GM18511 (cell line): ENCODE data around the gene CDCA3.

Source experiments
- ATAC-seq: cut with Tn5 transposase; IDR thresholded peaks from one replicate; pipeline ENCODE4 v1.9.1; 2021; ENCODE audit warnings: mild to moderate bottlenecking, moderate library complexity; ENCODE audit not compliant: unreplicated experiment

CDCA3 gene

DNA sequence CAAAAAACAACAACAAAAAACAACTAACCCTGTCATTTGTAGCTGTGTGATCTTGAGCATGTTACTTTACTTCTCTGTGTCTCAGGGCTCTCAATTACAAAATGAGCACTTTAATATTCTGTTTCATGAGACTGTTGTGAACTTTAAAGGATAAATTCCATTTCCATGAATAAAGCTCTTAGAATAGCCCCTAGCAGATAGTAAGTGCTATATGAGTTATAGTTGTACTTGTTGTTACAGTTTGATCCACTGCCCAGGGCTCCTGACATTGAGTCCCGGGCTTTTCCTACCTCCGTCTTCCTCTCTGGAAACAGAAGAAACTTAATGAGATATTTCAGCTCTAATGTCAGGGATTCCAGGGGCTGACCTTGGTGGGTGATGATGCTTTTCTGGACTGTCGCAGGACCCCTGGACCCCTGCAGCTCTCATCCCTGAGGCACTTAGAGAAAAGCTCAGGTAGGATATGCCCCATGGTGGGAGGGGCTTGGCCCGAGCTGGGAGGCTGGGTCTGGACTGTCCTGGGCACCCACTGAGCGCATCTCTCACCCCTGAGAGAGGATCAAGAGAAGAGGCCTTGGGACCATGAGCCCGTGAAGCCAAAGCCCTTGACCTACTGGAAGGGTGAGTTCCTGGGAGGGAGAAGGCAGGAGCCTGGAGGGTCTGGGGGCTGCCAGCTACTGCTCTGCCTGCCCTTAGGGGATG lies 17.7 kb downstream of the CDCA3 start:
- ATAC-seq = no peak

DNA sequence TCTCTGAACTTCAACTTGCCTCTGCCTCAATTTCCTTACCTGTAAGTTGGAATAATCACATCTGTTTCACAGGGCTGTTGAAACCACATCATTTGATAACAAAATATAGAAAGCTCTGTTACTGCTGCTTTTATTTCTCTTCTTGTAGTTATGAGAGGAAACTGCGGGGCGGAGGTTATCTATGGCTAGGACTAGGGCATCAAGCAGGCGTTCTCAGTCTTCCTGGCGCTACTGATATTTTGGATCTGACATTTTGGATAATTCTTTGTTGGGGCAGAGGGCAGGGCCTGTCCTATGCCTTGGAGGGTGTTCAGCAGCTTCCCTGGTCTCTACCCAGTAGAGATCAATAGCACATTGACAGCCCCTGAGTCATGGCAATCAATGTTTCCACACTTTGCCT lies 19.0 kb downstream of the CDCA3 start:
- ATAC-seq = no peak

DNA sequence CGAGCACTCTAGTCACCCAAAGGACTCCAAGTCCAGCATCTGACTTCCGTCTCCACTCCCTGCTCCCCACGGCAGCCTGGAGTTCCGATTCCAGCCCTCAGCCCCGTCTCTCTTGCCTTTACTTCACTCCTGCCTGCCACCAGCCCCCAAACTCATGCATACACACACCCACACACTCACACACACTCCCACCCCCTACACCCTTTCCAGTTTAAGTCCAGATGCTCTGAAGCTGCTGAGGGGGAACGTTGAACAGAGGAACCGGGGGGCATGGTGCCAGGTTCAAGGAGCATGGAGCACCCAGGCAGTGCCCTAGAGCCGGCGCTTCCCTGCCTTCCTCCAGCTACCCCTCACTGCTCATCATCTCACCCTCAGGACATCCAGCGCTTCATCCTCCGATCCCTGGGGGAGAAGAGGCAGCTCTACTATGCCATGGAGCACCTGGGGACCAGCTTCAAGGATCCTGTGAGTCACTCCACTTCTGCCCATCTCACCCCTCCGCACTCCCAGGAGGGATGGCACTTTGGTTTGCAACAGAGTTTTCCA lies 19.6 kb downstream of the CDCA3 start:
- ATAC-seq = no peak

DNA sequence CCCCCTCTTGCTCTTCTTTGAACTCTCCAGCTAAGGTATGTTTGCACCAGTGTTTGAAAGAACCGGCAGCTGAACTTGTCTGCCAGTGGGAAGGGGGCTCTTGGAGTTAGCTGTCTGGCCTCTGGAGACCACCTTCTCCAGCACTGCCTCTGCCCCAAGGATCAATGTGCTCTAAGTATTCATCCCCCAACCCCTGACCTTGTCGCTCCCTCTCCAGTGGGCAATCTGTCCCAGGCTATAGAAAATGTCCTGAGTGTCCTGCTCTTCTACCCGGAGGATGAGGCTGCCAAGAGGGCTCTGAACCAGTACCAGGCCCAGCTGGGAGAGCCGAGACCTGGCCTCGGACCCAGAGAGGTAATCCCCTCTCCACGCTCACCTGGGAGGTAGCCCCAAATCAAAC lies 20.1 kb downstream of the CDCA3 start:
- no peak for ATAC-seq

DNA sequence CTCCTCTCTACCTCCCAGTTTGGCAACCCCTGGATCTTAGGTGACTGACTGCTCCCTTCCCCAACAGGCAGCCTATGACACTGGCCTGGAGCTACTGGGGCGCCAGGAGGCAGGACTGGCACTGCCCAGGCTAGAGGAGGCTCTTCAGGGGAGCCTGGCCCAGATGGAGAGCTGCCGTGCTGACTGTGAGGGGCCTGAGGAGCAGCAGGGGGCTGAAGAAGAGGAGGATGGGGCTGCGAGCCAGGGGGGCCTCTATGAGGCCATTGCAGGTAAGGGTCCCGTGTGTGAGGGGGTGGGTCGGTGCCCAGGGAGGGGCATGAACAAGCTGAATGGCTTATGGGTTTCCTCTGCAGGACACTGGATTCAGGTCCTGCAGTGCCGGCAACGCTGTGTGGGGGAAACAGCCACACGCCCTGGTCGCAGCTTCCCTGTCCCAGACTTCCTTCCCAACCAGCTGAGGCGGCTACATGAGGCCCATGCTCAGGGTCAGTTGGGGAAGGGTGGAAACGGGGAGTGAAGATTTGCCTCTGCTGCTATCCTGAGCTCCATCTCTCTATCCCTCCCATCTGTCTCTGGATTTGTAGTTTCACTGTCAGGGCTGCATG lies 20.7 kb downstream of the CDCA3 start:
- ATAC-seq = no peak

DNA sequence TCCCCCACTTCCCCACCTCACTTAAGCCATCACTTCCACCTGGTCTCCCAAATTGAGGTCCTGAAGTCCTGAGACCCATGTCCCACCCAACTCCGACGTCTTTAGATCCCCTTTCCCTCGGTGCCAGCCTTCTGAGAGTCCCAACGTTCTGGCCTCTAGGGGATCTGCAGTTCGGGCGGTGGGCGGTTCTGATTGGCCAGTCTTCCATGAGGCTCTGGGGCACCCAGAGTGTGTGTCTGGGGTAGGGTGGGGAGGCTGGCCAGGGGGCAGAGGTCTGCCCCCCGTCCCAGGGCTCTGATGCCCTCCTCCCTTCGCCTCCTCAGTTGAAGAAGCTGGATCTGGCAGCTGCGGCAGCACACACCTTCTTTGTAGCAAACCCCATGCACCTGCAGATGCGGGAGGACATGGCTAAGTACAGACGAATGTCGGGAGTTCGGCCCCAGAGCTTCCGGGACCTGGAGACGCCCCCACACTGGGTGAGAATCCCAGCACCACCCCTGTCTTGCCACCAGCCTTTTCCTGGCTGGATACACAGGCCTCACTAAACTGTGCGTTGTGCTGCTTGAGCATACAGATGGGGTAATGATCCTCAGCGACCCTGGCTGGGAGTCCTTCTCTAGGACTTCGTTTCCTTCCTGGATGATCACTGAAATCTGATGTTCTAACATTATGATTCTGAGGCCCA lies 21.4 kb downstream of the CDCA3 start:
- ATAC-seq = no peak

DNA sequence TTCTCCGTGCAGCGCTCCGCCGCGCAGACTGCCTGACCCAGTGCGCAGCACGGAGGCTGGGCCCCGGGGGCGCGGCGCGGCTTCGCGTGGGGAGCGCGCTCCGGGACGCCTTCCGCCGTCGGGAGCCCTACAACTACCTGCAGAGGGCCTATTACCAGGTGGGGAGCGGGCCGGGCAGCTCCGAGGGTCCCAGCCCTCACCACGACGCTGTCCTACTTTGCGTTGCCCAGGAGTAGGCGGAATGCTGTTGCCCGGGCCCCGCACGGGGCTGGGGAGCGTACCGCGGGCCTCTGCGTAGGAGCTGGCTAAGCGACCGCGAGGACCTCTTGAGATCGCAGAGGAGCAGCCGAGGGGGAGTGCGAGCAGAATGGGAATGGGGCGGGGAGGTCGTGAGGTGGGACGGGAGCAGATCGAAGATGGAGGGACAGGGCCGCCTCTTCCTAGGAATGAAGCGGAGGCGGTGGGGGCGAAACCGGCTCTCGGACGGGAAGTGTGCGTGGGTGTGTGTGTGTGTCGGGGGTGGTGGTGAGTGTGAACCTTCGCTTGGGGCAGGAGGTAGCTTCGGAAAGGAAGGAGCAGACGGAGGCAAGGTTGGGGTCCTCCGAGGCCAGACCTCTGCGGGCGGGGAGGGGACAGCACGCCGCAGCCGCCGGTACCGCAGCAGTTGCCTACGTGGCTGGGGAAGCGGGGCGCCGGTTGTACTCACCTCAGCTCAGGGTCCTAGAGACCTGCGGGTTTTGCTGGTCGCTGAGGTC lies 22.1 kb downstream of the CDCA3 start:
- no peak for ATAC-seq

DNA sequence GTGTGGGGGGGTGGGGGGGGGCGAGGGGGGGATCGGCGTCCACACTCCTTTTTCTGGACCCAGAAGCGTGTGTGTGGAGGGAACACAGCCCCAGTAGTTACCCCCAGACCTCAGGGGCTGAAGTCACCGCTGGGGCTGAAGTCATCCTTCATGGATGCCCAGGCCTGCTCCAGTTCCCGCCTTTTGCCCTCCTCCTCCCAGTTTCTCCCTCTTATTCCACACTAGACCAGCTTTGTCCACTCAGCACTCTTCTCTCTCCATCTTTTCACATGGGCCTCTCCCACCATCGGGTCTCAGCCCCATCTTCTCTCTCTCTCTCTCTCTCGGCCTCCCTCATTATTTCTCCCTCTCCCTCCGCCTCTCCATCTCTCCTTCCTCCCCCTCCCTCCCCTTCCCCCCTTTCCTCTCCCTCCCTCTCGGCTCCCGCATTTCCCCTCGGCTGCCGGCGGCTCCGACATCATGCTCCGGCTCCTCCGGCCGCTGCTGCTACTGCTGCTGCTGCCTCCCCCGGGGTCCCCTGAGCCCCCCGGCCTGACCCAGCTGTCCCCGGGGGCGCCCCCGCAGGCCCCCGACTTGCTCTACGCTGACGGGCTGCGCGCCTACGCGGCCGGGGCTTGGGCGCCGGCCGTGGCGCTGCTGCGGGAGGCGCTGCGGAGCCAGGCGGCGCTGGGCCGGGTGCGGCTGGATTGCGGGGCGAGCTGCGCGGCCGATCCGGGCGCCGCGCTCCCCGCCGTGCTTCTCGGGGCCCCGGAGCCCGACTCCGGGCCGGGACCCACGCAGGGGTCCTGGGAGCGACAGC lies 22.9 kb downstream of the CDCA3 start, which contains the start of gene P3H3:
Gene P3H3, plus strand, starts transcription at position 426 of the 799 bp plus-strand sequence. Its CDS starts 34 bp downstream, at position 460.
- no peak for ATAC-seq

DNA sequence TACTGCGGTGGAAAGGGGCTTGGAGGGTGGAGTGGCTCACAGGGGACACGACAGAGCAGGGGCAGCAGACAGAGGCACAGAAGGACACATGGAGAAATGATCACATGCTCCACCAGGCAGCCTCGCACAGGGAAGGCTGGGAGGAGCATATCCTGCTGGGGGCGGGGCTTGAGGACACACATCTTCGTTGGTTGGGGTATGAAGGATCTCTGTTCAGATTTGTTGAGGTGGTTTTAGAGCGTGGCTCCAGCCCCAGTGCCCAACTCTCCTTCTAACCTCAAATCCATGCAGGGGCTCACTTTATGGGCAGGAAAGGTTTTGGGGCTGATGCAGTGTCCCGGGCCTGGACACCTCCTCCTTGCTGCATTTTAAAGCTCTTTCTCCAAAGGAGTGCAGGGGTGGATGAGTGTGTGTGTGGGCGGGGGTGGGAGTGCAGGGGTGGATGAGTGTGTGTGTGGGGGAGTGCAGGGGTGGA lies 23.6 kb downstream of the CDCA3 start:
- no peak for ATAC-seq

DNA sequence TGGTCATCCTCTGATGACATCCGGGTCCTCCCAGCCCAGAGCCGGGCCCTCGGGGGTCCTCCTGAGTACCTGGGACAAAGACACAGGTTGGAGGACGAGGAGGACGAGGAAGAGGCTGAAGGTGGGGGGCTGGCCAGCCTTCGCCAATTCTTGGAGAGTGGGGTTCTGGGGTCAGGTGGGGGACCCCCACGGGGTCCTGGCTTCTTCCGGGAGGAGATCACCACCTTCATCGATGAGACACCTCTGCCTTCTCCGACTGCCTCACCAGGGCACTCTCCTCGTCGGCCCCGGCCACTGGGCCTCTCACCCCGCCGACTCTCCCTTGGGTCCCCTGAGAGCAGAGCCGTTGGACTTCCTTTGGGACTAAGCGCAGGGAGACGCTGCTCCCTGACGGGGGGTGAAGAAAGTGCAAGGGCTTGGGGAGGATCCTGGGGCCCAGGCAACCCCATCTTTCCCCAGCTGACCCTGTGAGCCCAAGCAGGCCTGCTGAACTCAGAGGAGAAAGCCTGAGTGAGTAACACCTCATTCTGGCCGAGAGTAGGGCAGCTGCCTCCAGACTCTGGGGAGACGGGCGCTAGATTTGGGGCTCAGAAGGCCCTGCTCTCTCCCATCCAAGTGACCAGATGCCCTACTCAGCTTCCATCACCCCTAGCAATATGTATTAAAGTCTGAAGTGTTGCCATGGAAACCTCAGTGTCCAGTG lies 24.2 kb downstream of the CDCA3 start:
- ATAC-seq = no peak

DNA sequence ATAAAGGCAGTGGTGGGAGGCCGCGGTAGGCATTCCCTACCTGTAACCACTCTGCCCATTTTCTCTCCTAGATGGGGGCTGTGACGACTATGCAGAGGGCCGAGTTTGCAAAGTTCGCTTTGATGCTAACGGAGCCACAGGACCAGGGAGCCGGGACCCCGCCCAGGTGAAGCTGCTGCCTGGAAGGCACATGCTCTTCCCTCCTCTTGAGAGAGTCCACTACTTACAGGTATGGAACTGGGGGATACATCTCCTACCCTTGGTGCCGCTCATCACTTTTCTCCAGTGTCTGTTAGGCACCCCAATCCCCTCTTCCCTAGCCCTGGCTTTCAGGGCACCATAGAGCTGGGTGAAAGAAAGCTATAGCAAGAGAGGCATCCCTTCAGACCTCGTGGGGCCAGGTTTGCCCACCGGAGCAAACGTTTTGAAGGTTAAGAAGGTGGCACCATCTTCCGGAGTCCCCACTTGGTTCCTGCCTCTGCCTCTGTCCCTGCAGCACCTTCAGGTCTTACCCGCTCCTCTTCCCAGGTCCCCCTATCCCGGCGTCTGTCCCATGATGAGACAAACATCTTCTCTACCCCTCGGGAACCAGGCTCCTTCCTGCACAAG lies 24.9 kb downstream of the CDCA3 start:
- no peak for ATAC-seq

DNA sequence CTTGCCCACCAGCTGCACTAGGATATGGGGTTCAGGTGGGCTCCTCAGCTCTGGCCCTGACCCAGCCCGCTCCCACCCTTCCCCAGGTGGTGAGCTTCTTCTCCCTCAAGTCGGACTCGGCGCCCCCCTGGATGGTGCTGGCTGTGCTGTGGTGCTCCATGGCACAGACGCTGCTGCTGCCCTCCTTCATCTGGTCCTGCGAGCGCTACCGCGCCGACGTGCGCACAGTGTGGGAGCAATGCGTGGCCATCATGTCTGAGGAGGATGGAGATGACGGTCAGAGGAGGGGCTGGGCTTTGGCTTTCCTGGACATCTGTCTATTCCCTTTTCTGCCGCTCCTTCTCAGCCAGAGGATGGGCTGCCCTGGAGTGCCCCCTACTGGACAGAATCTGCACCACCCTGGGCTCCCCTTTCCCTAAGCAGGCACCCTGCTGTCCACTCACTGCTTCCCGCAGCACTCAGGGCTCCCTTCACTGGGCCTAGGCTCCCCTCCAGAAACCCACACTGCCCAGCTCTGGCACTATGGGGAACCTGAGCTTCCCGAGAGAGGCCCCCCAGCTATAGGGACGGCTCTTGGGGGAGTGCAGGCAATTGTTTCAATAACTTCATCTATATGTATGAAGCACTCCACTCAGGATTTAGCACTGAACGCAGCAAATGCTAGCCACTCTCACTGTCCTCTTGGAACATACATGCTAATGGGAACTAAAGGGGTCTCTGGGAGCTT lies 25.5 kb downstream of the CDCA3 start:
- ATAC-seq = no peak

DNA sequence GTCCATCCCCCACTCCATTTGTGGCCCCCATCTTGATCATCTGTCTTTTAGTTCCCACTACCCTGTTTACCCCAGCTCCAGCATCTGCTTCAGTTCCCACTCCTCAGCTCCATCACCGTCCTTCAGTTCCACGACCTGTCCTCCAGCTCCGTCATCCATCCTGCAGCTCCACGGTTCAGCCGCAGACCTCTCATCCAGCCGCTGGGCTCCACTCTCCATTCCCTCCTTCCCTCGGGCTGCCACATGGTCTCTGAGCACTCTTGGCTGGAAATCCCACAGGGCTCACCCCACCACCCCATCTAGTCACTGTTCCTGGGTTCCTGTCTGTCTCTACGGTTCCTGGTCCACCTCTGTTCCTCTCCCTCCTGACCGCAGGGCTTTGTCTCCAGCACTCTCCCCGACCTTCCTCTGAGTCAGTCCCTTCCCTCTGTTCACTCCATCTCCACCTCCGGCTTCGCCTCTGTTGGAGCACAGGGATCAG lies 26.1 kb downstream of the CDCA3 start:
- ATAC-seq = no peak

DNA sequence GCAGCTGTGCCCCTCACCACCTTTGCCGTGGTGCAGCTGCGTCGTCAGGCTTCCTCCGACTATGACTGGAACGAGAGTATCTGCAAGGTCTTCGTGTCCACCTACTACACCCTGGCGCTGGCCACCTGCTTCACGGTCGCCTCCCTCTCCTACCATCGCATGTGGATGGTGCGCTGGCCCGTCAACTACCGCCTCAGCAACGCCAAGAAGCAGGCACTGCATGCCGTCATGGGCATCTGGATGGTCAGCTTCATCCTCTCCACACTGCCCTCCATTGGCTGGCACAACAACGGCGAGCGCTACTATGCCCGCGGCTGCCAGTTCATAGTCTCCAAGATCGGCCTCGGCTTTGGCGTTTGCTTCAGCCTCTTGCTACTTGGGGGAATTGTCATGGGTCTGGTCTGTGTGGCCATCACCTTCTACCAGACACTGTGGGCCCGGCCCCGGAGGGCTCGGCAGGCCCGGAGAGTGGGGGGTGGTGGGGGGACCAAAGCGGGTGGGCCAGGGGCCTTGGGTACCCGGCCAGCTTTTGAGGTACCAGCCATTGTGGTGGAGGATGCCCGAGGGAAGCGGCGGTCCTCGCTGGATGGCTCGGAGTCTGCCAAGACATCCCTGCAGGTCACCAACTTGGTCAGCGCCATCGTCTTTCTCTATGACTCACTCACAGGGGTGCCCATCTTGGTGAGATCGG lies 26.9 kb downstream of the CDCA3 start:
- ATAC-seq = no peak

DNA sequence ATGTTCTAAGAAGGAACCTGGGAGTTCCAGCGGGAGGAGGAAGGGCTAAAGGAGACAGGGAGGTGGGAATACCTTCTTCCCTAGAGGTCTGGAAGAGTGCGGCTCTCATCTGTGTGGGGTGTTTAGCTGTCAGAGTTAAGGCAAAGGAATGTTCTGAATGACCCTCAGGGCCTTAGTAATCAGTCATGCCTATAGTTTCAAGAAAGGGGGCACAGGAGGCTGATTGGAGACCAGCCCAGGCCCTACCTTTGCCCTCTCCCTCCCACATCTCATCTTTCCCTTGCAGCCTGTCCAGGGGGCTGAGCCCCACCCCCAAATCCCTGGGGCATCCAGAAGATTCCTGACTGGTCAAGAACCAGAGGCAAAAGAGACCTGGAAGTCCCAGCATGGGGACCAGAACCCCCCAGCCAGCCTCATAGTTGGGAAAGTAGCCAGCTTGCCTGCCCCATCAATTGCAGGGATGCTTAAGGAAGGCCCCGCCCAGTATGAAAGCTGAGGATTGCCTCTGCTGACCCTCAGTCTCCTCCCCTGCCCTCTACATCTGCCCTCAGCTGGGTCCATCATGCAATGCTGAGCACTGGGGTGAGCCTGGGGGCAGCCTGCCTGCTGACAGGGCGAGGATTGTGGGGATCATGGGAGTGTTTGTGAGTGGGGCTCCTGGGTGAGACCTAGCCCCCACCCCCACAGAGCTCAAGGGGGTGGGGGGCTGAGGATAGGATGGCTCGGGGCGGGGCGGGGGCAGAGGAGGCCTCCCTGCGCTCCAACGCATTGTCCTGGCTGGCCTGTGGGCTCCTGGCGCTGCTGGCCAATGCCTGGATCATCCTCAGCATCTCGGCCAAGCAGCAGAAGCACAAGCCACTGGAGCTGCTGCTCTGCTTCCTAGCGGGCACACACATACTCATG lies 27.7 kb downstream of the CDCA3 start:
- no peak for ATAC-seq

DNA sequence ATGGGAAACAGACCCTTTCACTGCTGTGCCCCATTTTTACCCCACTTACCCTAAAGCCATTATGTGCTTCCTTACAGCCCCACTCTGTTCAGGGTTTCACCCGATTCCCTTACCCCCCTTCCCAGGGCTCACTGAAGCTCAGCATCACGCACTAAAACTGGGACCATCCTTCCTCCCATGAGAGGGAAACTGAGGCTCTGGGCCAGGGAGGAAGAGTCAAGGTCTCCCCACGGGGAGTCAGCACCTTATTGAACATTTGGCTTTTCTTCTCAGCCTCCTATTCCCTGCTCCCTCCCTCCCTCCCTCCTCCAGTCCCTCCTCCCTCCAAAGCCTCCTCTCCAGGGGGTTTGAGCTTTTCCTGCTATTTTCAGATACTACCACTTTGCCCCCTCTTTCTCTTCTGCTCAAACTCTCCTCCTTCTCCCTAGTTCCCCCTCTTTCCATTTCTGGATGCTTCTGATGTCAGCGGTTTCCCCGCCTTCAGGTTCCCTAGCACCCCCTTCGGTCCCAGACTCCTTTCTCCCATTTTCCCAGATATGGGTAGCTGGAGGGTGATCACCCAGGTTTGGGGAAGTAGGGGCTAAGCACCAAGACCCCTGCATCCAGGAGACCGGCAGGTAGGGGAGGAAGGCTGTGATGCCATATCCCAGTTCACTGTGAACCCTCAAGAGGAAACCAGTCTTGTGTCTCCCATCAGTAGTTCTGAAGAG lies 28.5 kb downstream of the CDCA3 start:
- ATAC-seq = no peak
